GM18951 (cell line): ENCODE measurements around the gene DNALI1.

ENCODE experiments used
- POLR2A ChIP-seq: IDR thresholded peaks from 4 replicates; pipeline ENCODE4 v1.6.1; 2011; ENCODE audit warnings: mild to moderate bottlenecking; ENCODE audit not compliant: insufficient read length, insufficient read depth; ENCODE audit errors: extremely low read depth
- in situ Hi-C: fragments of 300-500 bp; cut with MboI; formaldehyde crosslinking; loops from one replicate; pipeline ENCODE4 v1.12.0; 2022; ENCODE audit warnings: low sequenced_read_pairs, mixed read lengths, inconsistent platforms; ENCODE audit not compliant: unreplicated experiment

Gene DNALI1

DNA sequence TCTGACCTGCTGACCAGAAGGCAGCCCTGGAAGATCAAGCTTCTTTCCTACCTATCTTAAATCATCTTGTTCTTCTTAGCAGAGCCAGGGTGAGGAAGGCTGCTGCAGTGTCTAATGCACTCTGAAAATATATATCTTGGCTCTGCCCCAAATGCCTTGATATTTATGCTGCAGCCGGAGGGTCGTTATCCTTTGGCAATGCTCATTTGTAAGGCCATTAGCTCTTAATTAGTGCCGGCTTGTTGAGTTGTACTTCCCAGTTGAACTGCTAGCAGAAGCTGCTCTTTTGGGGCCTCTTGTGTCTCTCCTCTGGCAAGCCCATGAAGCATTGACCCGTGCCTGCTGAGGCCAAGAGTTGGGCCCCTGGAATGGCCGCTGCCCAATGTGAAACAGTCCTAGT, 43.2 kb downstream of the DNALI1 start:
- in situ Hi-C loops = loop anchor here (25.0 kb wide), 1 partner anchor 387 kb away; the partner anchor contains the start of gene SF3A3
- TF ChIP-seq POLR2A = no peak

DNA sequence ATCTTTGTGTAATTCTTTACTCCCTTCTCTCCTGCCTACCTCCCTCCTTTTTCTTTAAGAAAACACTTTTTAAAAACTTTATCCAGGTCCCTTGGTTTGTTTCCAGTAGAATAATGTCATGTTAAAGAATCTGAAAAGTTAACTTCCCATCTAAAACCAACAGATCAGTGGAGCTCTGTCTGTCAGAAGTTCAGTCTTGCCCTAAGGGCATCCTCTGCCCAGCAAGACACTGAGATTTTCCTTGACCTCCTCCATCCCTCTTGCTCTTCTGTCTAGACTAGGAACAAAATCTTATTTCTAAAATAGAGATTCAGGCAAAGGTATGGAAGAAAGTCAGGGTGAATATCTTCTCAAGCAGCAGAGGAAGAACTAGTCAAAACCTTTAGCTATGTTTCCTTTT, 44.7 kb downstream of the DNALI1 start:
- no peak for TF ChIP-seq POLR2A
- in situ Hi-C loops = no loop called here

- TF ChIP-seq POLR2A = no peak
- in situ Hi-C loops = no loop called here
These were observed 46.3 kb downstream of the DNALI1 start for GRCh38 chr1:37602750-37603694.

GRCh38 chr1:37605061-37605650, 48.4 kb downstream of the DNALI1 start:
- in situ Hi-C loops = loop anchor here (5.0 kb wide), 1 partner anchor 67 kb away; no protein-coding TSS in a partner anchor
- TF ChIP-seq POLR2A = no peak

DNA sequence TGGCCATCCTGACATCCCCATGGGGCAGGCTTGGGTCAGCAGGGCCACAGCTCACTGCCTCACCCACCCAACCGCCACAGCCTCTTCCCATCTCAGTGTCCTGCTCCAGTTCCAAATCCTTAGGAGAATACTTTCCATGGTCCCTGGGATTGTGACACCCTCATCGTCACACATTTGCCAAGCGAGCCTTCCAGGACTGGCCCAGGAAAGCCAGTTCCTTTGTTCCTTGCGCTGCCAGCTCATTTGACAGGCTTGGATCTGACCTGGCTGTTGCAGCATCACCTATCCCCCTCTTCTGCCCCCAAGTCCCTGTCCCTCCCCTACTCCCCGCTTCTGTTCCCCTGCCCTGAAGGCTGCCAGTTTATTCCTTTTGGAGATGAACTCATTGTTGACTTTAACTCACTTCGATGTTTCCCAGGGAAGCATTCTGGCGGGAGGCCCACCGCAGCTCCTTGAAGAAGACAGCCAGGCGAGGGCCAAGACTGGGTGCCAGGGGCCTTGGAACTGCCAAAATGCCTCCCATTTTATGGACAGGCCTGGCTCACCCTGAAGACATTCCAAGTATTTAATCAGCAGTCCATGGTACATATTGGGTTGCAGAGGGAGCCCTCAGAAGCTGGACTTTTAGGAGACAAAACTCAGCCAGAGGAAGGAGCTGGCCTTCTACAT, 49.2 kb downstream of the DNALI1 start:
- in situ Hi-C loops = loop anchor here (5.0 kb wide), 1 partner anchor 66 kb away; no protein-coding TSS in a partner anchor
- TF ChIP-seq POLR2A = no peak

GRCh38 chr1:37606481-37607263, 49.9 kb downstream of the DNALI1 start:
- in situ Hi-C loops = loop anchor here (5.0 kb wide), 1 partner anchor 66 kb away; no protein-coding TSS in a partner anchor
- no peak for TF ChIP-seq POLR2A

DNA sequence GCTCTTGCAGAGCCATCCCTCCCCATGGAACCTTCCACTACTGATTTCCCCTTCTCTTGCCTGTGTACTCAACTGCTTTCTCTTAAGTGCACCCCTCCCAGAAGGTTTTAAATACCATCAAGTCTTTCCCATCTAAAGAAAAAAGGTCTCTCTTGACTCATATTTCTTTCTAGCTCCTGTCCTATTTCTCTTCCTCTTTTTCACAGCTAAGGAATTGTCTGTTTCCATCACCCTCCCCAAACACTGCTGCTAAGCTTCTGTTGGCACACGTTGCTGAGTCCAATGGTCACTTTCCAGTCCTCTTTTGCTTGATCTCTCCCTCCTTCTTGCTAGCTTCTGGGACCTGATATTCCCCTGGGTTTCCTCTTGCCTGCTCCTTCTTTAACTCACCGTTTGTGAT, 52.3 kb downstream of the DNALI1 start:
- in situ Hi-C loops = loop anchor here (5.0 kb wide), 1 partner anchor 63 kb away; no protein-coding TSS in a partner anchor
- TF ChIP-seq POLR2A = no peak

- no peak for TF ChIP-seq POLR2A
- in situ Hi-C loops = loop anchor here (5.0 kb wide), 1 partner anchor 62 kb away; no protein-coding TSS in a partner anchor
These were observed 53.3 kb downstream of the DNALI1 start for GRCh38 chr1:37609994-37610393.

- in situ Hi-C loops = no loop called here
- TF ChIP-seq POLR2A = no peak
These were observed 55.4 kb downstream of the DNALI1 start for GRCh38 chr1:37612186-37612585.

DNA sequence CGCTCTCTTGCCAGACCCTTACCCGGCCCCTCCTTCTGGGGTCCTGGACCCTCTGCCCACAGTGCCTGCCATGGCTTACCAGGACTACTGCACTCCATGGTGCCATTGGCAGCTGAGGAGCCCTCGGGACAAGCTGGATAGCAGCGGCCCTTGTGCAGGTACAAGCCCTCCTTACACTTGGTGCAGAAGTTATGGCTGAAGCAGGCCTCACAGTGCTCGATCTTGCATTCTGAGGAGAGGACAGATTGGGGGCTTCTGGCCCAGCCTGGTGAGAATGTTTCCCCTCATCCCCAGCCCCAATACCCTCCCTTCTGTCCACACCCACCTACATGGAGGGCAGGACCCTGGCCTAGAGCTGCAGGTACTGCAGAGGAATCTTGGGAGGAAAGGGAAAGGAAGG, 57.4 kb downstream of the DNALI1 start:
- no peak for TF ChIP-seq POLR2A
- in situ Hi-C loops = no loop called here

- in situ Hi-C loops = no loop called here
- TF ChIP-seq POLR2A = no peak
These were observed 59.6 kb downstream of the DNALI1 start for GRCh38 chr1:37616330-37616729.
